Measurements from ENCODE around the gene BICC1.

Gene BICC1

GRCh38 chr10:58641095-58641531 lies 128.4 kb downstream of the BICC1 start:
- Histone ChIP-seq H3K9me2 (replicated peaks; ENCODE audit: low read depth, low read length) (no peaks in the 10 kb centered on the region), H3K4me2 (ENCODE audit: low read depth, low read length, poor library complexity, severe bottlenecking) (no peak overlapping the region), H3F3A (ENCODE audit: low read depth) (no peaks in the 10 kb centered on the region), H3K79me2 (ENCODE audit: insufficient read depth, low read length) (no peaks in the 10 kb centered on the region), H4K20me1 (ENCODE audit: insufficient read depth, low read length, poor library complexity, severe bottlenecking) (no peaks in the 10 kb centered on the region), H2AFZ (ENCODE audit: low read length) (no peak overlapping the region), H3K9me3 (ENCODE audit: insufficient read depth, low read depth, low read length) (no peaks in the 10 kb centered on the region), H3K9ac (ENCODE audit: low read depth, low read length, poor library complexity, severe bottlenecking) (no peak overlapping the region), H3K36me3 (ENCODE audit: insufficient read depth, low read length) (no peaks in the 10 kb centered on the region), H3K27me3 (ENCODE audit: insufficient read depth, low read length, poor library complexity, severe bottlenecking) (no peaks in the 10 kb centered on the region), H3K4me3 (ENCODE audit: low read length, poor library complexity, severe bottlenecking) (no peak overlapping the region), H3K4me1 (ENCODE audit: insufficient read depth, low read length, poor library complexity, severe bottlenecking) (no peaks in the 10 kb centered on the region)
- 0 out of 2 replicates have a peak, but pooled peaks have one; percentile 15 for TF ChIP-seq CTCF (conservative IDR thresholded peaks at IDR 0.05; ENCODE audit: low read length)
- no peak for TF ChIP-seq EZH2phosphoT487 (IDR thresholded peaks at IDR 0.05; ENCODE audit: borderline replicate concordance)

DNA sequence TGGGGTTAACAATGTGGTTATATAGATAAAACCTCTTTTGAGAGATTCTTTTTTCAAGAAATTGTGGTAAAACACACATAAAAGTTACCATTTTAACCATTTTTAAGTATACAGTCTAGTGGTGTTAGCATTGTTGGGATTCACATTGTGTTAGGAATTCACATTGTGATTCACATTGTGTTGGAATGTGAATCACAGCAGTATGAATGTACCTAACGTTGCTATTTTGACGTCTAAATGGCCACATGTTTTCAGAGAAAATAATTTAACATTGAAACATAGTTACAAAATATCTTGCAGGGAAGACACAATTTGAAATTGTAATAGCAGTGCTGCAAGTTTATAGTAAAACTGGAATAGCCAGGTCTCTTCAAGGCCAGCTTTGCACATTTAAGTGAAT lies 129.0 kb downstream of the BICC1 start:
- H3K27me3 ChIP-seq (ENCODE audit: insufficient read depth, low read length, poor library complexity, severe bottlenecking) = no peaks in the 10 kb centered on the region
- no peak overlapping the region for H3K4me3 ChIP-seq (ENCODE audit: low read length, poor library complexity, severe bottlenecking)
- H3K4me1 ChIP-seq (ENCODE audit: insufficient read depth, low read length, poor library complexity, severe bottlenecking) = no peaks in the 10 kb centered on the region
- H3K79me2 ChIP-seq (ENCODE audit: insufficient read depth, low read length) = no peaks in the 10 kb centered on the region
- H3K9me2 ChIP-seq (replicated peaks; ENCODE audit: low read depth, low read length) = no peaks in the 10 kb centered on the region
- no peaks in the 10 kb centered on the region for H3K36me3 ChIP-seq (ENCODE audit: insufficient read depth, low read length)
- H3F3A ChIP-seq (ENCODE audit: low read depth) = no peaks in the 10 kb centered on the region
- H3K4me2 ChIP-seq (ENCODE audit: low read depth, low read length, poor library complexity, severe bottlenecking) = no peak overlapping the region
- TF ChIP-seq CTCF (conservative IDR thresholded peaks at IDR 0.05; ENCODE audit: low read length) = no peak
- no peak for TF ChIP-seq EZH2phosphoT487 (IDR thresholded peaks at IDR 0.05; ENCODE audit: borderline replicate concordance)
- no peaks in the 10 kb centered on the region for H4K20me1 ChIP-seq (ENCODE audit: insufficient read depth, low read length, poor library complexity, severe bottlenecking)
- H3K9ac ChIP-seq (ENCODE audit: low read depth, low read length, poor library complexity, severe bottlenecking) = no peak overlapping the region
- H2AFZ ChIP-seq (ENCODE audit: low read length) = no peak overlapping the region
- H3K9me3 ChIP-seq (ENCODE audit: insufficient read depth, low read depth, low read length) = no peaks in the 10 kb centered on the region

GRCh38 chr10:58642283-58642682 lies 129.6 kb downstream of the BICC1 start:
- H4K20me1 ChIP-seq (ENCODE audit: insufficient read depth, low read length, poor library complexity, severe bottlenecking) = no peaks in the 10 kb centered on the region
- H3K9me3 ChIP-seq (ENCODE audit: insufficient read depth, low read depth, low read length) = no peaks in the 10 kb centered on the region
- H3K4me3 ChIP-seq (ENCODE audit: low read length, poor library complexity, severe bottlenecking) = no peak overlapping the region
- H3K79me2 ChIP-seq (ENCODE audit: insufficient read depth, low read length) = no peaks in the 10 kb centered on the region
- H3K36me3 ChIP-seq (ENCODE audit: insufficient read depth, low read length) = no peaks in the 10 kb centered on the region
- H3K9ac ChIP-seq (ENCODE audit: low read depth, low read length, poor library complexity, severe bottlenecking) = no peak overlapping the region
- no peaks in the 10 kb centered on the region for H3K4me1 ChIP-seq (ENCODE audit: insufficient read depth, low read length, poor library complexity, severe bottlenecking)
- no peaks in the 10 kb centered on the region for H3F3A ChIP-seq (ENCODE audit: low read depth)
- H3K27me3 ChIP-seq (ENCODE audit: insufficient read depth, low read length, poor library complexity, severe bottlenecking) = no peaks in the 10 kb centered on the region
- TF ChIP-seq CTCF (conservative IDR thresholded peaks at IDR 0.05; ENCODE audit: low read length) (no peak), EZH2phosphoT487 (IDR thresholded peaks at IDR 0.05; ENCODE audit: borderline replicate concordance) (no peak)
- no peak overlapping the region for H3K4me2 ChIP-seq (ENCODE audit: low read depth, low read length, poor library complexity, severe bottlenecking)
- no peak overlapping the region for H2AFZ ChIP-seq (ENCODE audit: low read length)
- no peaks in the 10 kb centered on the region for H3K9me2 ChIP-seq (replicated peaks; ENCODE audit: low read depth, low read length)
